Cardiac fibroblast (primary cell): Measurements from ENCODE around the gene KARS1.

Experiments used
- DNase-seq, 2 donors: peaks; one replicate each; pipeline versions ENCODE4 v3.0.0 to v3.0.0-alpha.2; 2010; ENCODE audit warnings: low read depth in 2 of 2
- H3K4me3 ChIP-seq, 2 donors: replicated peaks in 1 of 2; 1 replicate in 1 of 2; 2 replicates in 1 of 2; pipeline ENCODE4 v1.5.1; 2011; ENCODE audit warnings: low read depth in 2 of 2, low read length in 2 of 2, mild to moderate bottlenecking in 2 of 2, moderate library complexity in 1 of 2
- TF ChIP-seq, protein P1 (sequence below): IDR thresholded peaks from one replicate; pipeline ENCODE4 v1.5.1; 2011; ENCODE audit warnings: low read depth, mild to moderate bottlenecking, low read length, inconsistent platforms

Gene KARS1

GRCh38 chr16:75647112-75647491, 363 bp downstream of the KARS1 start:
- TF ChIP-seq, protein P1, sequence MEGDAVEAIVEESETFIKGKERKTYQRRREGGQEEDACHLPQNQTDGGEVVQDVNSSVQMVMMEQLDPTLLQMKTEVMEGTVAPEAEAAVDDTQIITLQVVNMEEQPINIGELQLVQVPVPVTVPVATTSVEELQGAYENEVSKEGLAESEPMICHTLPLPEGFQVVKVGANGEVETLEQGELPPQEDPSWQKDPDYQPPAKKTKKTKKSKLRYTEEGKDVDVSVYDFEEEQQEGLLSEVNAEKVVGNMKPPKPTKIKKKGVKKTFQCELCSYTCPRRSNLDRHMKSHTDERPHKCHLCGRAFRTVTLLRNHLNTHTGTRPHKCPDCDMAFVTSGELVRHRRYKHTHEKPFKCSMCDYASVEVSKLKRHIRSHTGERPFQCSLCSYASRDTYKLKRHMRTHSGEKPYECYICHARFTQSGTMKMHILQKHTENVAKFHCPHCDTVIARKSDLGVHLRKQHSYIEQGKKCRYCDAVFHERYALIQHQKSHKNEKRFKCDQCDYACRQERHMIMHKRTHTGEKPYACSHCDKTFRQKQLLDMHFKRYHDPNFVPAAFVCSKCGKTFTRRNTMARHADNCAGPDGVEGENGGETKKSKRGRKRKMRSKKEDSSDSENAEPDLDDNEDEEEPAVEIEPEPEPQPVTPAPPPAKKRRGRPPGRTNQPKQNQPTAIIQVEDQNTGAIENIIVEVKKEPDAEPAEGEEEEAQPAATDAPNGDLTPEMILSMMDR: no peak
- peak overlapping the region; percentile 98 to 100 for H3K4me3 ChIP-seq
- DNase-seq: no peak

DNA sequence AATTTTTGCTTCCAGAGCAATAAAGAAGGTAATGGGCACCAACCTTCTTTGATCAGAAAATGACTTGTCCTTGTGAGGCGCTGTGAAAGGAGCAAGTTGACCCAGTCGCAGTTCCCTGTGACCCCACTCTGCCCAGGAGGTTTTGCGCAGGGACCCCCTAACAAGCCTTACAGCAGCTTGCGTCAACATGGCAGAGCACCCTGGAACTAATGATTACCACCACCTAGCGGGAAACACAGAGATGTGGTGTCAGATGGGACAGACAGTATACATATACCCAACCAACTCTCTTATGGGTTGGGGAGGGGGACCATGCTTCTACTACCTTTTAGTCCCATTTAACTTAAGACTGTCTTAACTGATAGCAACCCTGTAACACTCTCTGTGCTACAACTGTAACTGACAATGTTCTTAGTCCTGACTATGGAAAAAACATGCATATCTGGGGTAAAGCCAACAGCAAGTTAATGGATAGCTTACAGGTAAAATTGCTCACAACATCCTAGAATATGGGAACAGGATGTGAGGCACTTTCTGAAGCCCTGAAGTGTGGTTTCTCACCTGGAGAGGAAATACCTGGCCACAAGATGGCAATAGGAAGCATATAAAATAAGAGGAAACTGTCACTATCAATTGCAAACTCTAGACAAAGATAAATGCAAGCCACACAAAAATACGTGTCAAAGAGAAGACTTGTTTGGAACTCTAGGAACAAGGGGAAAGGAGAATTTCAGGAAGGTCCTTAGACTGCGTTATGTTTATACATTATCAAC, 3.0 kb downstream of the KARS1 start:
- TF ChIP-seq, protein P1: no peak
- no peak for DNase-seq
- H3K4me3 ChIP-seq: no peak overlapping the region

DNA sequence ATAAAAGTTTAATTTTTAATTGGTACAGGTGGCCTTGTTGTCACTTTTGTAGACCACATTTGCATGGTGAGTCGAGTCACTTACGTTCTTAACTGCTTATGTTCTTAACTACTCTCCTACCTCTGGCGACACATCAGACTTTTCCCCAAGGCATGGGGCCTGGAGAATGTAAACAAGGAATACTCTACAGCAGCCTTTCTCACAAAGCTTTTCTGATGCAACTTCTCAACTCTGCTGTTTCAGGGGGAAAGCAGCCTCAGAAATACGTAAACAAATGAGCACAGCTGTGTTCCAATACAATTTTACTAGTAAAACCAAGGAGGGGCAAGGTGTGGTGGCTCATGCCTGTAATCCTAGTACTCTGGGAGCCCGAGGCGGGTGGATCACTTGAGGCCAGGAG, 6.9 kb downstream of the KARS1 start:
- DNase-seq: no peak

GRCh38 chr16:75635036-75635435, 12.4 kb downstream of the KARS1 start:
- DNase-seq: no peak
- TF ChIP-seq, protein P1: no peak
- no peak overlapping the region for H3K4me3 ChIP-seq

More for the DNA sequence above, 6.9 kb downstream of the KARS1 start:
- H3K4me3 ChIP-seq: no peak overlapping the region
- TF ChIP-seq, protein P1: no peak

GRCh38 chr16:75632857-75633256, 14.6 kb downstream of the KARS1 start:
- DNase-seq: no peak
- no peak overlapping the region for H3K4me3 ChIP-seq
- TF ChIP-seq, protein P1: no peak

DNA sequence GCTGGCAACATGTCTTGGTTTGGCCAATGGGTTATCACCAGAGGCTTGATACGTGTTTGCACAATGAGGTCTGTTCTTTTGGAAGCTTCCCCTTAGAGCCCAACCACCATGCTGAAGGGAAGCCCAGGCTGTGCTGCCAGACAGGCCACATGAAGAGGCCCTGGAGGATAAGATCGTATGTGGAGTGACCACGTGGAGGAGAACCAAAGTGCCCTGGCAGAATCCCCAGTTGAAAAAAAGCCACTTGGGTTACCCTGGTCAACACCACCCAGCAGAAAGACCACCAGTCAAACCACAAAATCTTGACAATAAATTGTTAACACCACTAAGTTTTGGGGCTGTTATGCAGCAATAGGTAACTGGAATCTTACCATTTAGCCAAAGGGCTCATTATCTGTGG, 17.4 kb downstream of the KARS1 start:
- TF ChIP-seq, protein P1: no peak
- H3K4me3 ChIP-seq: no peak overlapping the region
- no peak for DNase-seq

DNA sequence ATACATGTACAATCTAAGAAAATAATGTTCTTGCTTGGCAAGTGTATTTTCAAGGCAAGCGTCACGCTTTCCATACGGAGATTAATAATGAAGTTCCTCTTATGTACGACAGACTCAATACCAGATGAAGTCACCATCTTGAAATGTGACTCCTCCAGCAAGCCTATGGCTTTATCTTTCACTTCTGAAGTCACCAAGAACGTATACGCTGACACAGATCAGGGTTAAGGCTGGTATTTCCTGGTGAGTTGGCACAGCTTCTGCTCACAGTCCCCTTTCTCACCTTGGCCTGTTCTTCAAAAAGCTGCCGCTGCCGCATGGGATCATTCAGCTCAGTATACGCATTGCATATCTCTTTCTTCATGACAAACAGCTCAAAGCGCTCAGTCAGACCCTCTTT, 18.3 kb downstream of the KARS1 start:
- TF ChIP-seq, protein P1: no peak
- no peak overlapping the region for H3K4me3 ChIP-seq
- DNase-seq: no peak
